CD4-positive, alpha-beta T cell (primary cell): ENCODE results near the gene NEK7. TPM values are rescaled to one million over a fixed set of nuclear protein-coding genes. Genes with fewer than 3 reads are reported as not detected.

ENCODE experiments used
- ATAC-seq: fragments of 200-7000 bp; cut with Tn5 transposase; one replicate; pipeline ENCODE4 v1.10.0; 2022; ENCODE audit warnings: mild to moderate bottlenecking; ENCODE audit not compliant: poor library complexity
- CTCF ChIA-PET: fragments of 350-600 bp; sonication (Branson Sonifier 250); formaldehyde crosslinking; loops from one replicate; lab custom pipeline; 2021; ENCODE audit warnings: antibody characterized with exemption, inconsistent platforms; lab: Charles Lee
- POLR2A ChIA-PET: fragments of 350-600 bp; sonication (Branson Sonifier 250); formaldehyde crosslinking; loops from one replicate; lab custom pipeline; 2021; ENCODE audit warnings: antibody characterized with exemption, inconsistent platforms; lab: Charles Lee
- DNase-seq, 14 experiments: peaks; one replicate each; pipeline ENCODE4 v3.0.0-alpha.2; 2013 to 2020; ENCODE audit warnings: mixed read lengths in 2 of 14
- H3K27ac ChIP-seq, 2 donors: one replicate each; pipeline versions ENCODE4 v1.5.1 to v1.7.0; 2013; ENCODE audit warnings: low read length in 2 of 2, low read depth in 1 of 2, mild to moderate bottlenecking in 1 of 2
- H3K27me3 ChIP-seq, 2 experiments: 1 replicate in 1 of 2; 2 replicates in 1 of 2; pipeline versions ENCODE4 v1.6.1 to v1.7.0; 2013; ENCODE audit warnings: low read length in 2 of 2, control low read depth in 1 of 2, mild to moderate bottlenecking in 1 of 2, moderate library complexity in 1 of 2; ENCODE audit not compliant: insufficient read depth in 2 of 2, control insufficient read depth in 1 of 2
- H3K36me3 ChIP-seq: one replicate; pipeline ENCODE4 v1.6.1; 2013; ENCODE audit warnings: low read length, control low read depth; ENCODE audit not compliant: insufficient read depth
- H3K4me1 ChIP-seq: one replicate; pipeline ENCODE4 v1.6.1; 2013; ENCODE audit warnings: low read length, control low read depth; ENCODE audit not compliant: insufficient read depth
- H3K4me3 ChIP-seq: one replicate; pipeline ENCODE4 v1.5.1; 2013; ENCODE audit warnings: mild to moderate bottlenecking, low read length, moderate library complexity
- H3K9me3 ChIP-seq, 2 experiments: 1 replicate in 1 of 2; 2 replicates in 1 of 2; pipeline versions ENCODE4 v1.6.1 to v1.7.0; 2013; ENCODE audit warnings: low read length in 2 of 2, mild to moderate bottlenecking in 2 of 2, control low read depth in 1 of 2, moderate library complexity in 1 of 2; ENCODE audit not compliant: control insufficient read depth in 1 of 2, insufficient read depth in 1 of 2
- H3K27ac Mint-ChIP-seq: one replicate; pipeline ENCODE4 v1.8.0; 2020; ENCODE audit warnings: mixed read lengths
- H3K27me3 Mint-ChIP-seq: one replicate; pipeline ENCODE4 v1.8.0; 2021; ENCODE audit warnings: mixed read lengths
- H3K36me3 Mint-ChIP-seq: one replicate; pipeline ENCODE4 v1.8.0; 2021; ENCODE audit warnings: low read depth, mixed read lengths
- H3K4me1 Mint-ChIP-seq: one replicate; pipeline ENCODE4 v1.8.0; 2021; ENCODE audit warnings: low read depth, mixed read lengths
- H3K4me3 Mint-ChIP-seq: one replicate; pipeline ENCODE4 v1.8.0; 2020; ENCODE audit warnings: mild to moderate bottlenecking, mixed read lengths
- H3K9me3 Mint-ChIP-seq: one replicate; pipeline ENCODE4 v1.8.0; 2020; ENCODE audit warnings: mixed read lengths
- CTCF ChIP-seq: fragments of 200-600 bp; IDR thresholded peaks from one replicate; pipeline ENCODE4 v1.8.0; 2022; ENCODE audit warnings: antibody characterized with exemption, mild to moderate bottlenecking
- intact Hi-C, 2 experiments: fragments of 100-400 bp; cut with DNase I in 1 of 2; cut with micrococcal nuclease in 1 of 2; formaldehyde crosslinking; loops; one replicate each; pipeline versions ENCODE4 v1.15.1 to v1.9.0; 2023 to 2025; cut with DNase I, micrococcal nuclease
- total RNA-seq, 174 experiments: library from RNA in 2 of 174; stranded (reverse) in 2 of 174; gene quantifications; one replicate each; pipeline ENCODE4 v1.2.3 and lab custom pipeline; 2021 to 2026

The NEK7 gene
- total RNA-seq, 2 experiments from 2014 or later = 11.8 to 13.0 TPM

DNA sequence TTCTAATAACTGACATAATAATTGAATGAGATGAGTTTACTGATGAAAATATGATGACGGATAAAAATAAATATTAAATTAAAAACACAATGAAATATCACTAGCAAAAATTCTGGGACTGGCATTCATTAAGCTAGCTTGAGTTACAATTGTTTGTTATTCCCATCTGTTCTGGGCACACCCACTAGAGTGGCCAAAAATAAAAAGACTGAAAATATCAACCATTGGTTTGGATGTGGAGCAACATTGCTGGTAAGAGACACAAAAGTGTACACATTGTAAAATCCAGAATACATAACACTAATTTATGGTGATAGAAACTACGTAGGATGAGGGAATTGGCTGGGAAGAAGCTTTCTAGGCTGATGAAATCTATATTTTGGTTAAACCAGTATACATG lies 9.6 kb upstream of the NEK7 start:
- H3K27ac ChIP-seq = no peak overlapping the region
- intact Hi-C loops = no loop called here
- peaks cover 4% of the 10 kb centered on the region for H3K4me1 Mint-ChIP-seq
- no peaks in the 10 kb centered on the region for H3K9me3 Mint-ChIP-seq
- H3K36me3 ChIP-seq = no peaks in the 10 kb centered on the region
- H3K36me3 Mint-ChIP-seq = no peaks in the 10 kb centered on the region
- H3K9me3 ChIP-seq = no peaks in the 10 kb centered on the region
- no peak overlapping the region for H3K27ac Mint-ChIP-seq
- CTCF ChIA-PET = interaction anchor here (1.0 kb wide), 1 partner anchor 9 kb away, joined by 6 read pairs; no protein-coding TSS in a partner anchor
- no peak for ATAC-seq
- no peak for TF ChIP-seq CTCF
- no peak overlapping the region for H3K4me3 Mint-ChIP-seq
- no peaks in the 10 kb centered on the region for H3K27me3 Mint-ChIP-seq
- H3K27me3 ChIP-seq = no peaks in the 10 kb centered on the region
- DNase-seq = no peak
- no peak overlapping the region for H3K4me3 ChIP-seq
- POLR2A ChIA-PET = no interaction called here
- H3K4me1 ChIP-seq = no peaks in the 10 kb centered on the region

- TF ChIP-seq CTCF = no peak
- DNase-seq (no peak), ATAC-seq (no peak)
- Histone ChIP-seq H3K27ac (no peak overlapping the region), H3K4me1 (no peaks in the 10 kb centered on the region), H3K27me3 (no peaks in the 10 kb centered on the region), H3K36me3 (no peaks in the 10 kb centered on the region), H3K4me3 (no peak overlapping the region), H3K9me3 (no peaks in the 10 kb centered on the region)
- ChIA-PET POLR2A (no interaction called here), CTCF (no interaction called here)
- H3K27ac Mint-ChIP-seq = no peak overlapping the region
- intact Hi-C loops = loop anchor here in 1 of 2 experiments (5.0 to 10.0 kb wide), 4 partner anchors 37 to 376 kb away; partner anchors contain the start of genes C1orf53 and DENND1B
- H3K4me3 Mint-ChIP-seq = no peak overlapping the region
- no peaks in the 10 kb centered on the region for H3K27me3 Mint-ChIP-seq
- H3K36me3 Mint-ChIP-seq = no peaks in the 10 kb centered on the region
- H3K4me1 Mint-ChIP-seq = no peaks in the 10 kb centered on the region
- H3K9me3 Mint-ChIP-seq = no peaks in the 10 kb centered on the region
These were observed 6.4 kb upstream of the NEK7 start for GRCh38 chr1:198150369-198150768.

- ChIA-PET CTCF (no interaction called here), POLR2A (no interaction called here)
- no peaks in the 10 kb centered on the region for H3K9me3 Mint-ChIP-seq
- no peak for TF ChIP-seq CTCF
- no peak overlapping the region for H3K4me3 Mint-ChIP-seq
- no peak overlapping the region for H3K27ac ChIP-seq
- H3K4me1 ChIP-seq = no peaks in the 10 kb centered on the region
- intact Hi-C loops = loop anchor here in 1 of 2 experiments (5.0 to 10.0 kb wide), 4 partner anchors 36 to 377 kb away; partner anchors contain the start of genes C1orf53 and DENND1B
- no peak overlapping the region for H3K27ac Mint-ChIP-seq
- ATAC-seq (no peak), DNase-seq (no peak)
- H3K4me3 ChIP-seq = no peak overlapping the region
- peaks cover 6% of the 10 kb centered on the region for H3K4me1 Mint-ChIP-seq
- no peaks in the 10 kb centered on the region for H3K9me3 ChIP-seq
- H3K36me3 ChIP-seq = no peaks in the 10 kb centered on the region
- H3K27me3 Mint-ChIP-seq = no peaks in the 10 kb centered on the region
- no peaks in the 10 kb centered on the region for H3K27me3 ChIP-seq
- peaks cover 5% of the 10 kb centered on the region for H3K36me3 Mint-ChIP-seq
These were observed 5.1 kb upstream of the NEK7 start for GRCh38 chr1:198151688-198152087.
